A549 (cell line): Measurements from ENCODE around the gene GCHFR. TPM values are rescaled to one million over a fixed set of nuclear protein-coding genes. Genes with fewer than 3 reads are reported as not detected.

ENCODE experiments used
- ATAC-seq, 2 experiments: fragments of 200-7000 bp in 1 of 2; fragments of >200 bp in 1 of 2; cut with Nextera tagmentation in 1 of 2; cut with Tn5 transposase in 1 of 2; 3 replicates each; pipeline versions ENCODE4 v1.8.0 to v1.9.1; 2018 to 2020; ENCODE audit warnings: mild to moderate bottlenecking in 1 of 2, moderate library complexity in 1 of 2
- CTCF ChIA-PET: fragments of 300-600 bp; sonication (Branson Sonifier 250); formaldehyde crosslinking; extraction: SDS; loops from one replicate; lab custom pipeline; 2021; ENCODE audit warnings: antibody characterized with exemption, inconsistent platforms; lab: Yijun Ruan, JAX
- POLR2A ChIA-PET: fragments of 350-600 bp; formaldehyde crosslinking; extraction: SDS; loops from one replicate; lab custom pipeline; 2021; ENCODE audit warnings: antibody characterized with exemption, inconsistent platforms; lab: Yijun Ruan, JAX
- DNase-seq, 2 experiments: peaks; one replicate each; pipeline versions ENCODE4 v3.0.0 to v3.0.0-alpha.2; 2011 to 2016; ENCODE audit warnings: low read depth in 1 of 2, low spot score in 1 of 2
- FAIRE-seq: peaks from 2 replicates; lab custom pipeline; 2011; peaks lifted over from hg19 to GRCh38; lab: Jason Lieb, UNC
- H3K27ac ChIP-seq, 2 experiments: fragments of >200 bp; sonication (Bioruptor Twin); formaldehyde crosslinking; 3 replicates each; pipeline ENCODE4 v1.5.1; 2016 to 2017
- H3K4me1 ChIP-seq: fragments of >200 bp; sonication (Bioruptor Twin); formaldehyde crosslinking; 3 replicates; pipeline ENCODE4 v1.6.1; 2016
- H3K4me2 ChIP-seq: fragments of >200 bp; sonication (Bioruptor Twin); formaldehyde crosslinking; 3 replicates; pipeline ENCODE4 v1.6.1; 2016
- H3K4me3 ChIP-seq: fragments of >200 bp; sonication (Bioruptor Twin); formaldehyde crosslinking; 3 replicates; pipeline ENCODE4 v1.5.1; 2016
- H3K9me3 ChIP-seq: fragments of >200 bp; sonication (Bioruptor Twin); formaldehyde crosslinking; 3 replicates; pipeline ENCODE4 v1.6.1; 2016
- ATOH8 ChIP-seq: fragments of 250-450 bp; sonication (Bioruptor Pico); IDR thresholded peaks from 2 replicates; pipeline ENCODE4 v1.5.0; 2020; ENCODE audit warnings: low read depth, mild to moderate bottlenecking, moderate library complexity
- E2F6 ChIP-seq: IDR thresholded peaks from 2 replicates; pipeline ENCODE4 v1.6.1; 2012; ENCODE audit warnings: low read depth, borderline replicate concordance
- EHF ChIP-seq: fragments of 250-450 bp; sonication (Bioruptor Pico); IDR thresholded peaks from 2 replicates; pipeline ENCODE4 v1.5.0; 2020; ENCODE audit warnings: mild to moderate bottlenecking
- ELK1 ChIP-seq: fragments of 150-350 bp; IDR thresholded peaks from 2 replicates; pipeline ENCODE4 v1.6.1; 2014; ENCODE audit warnings: low read depth, mild to moderate bottlenecking, low read length
- EP300 ChIP-seq, 2 experiments: fragments of >200 bp; sonication (Bioruptor Twin); formaldehyde crosslinking; IDR thresholded peaks; 2 replicates in 1 of 2; 3 replicates in 1 of 2; pipeline ENCODE4 v1.6.1; 2016 to 2017
- ESRRA ChIP-seq: fragments of 150-350 bp; IDR thresholded peaks from 2 replicates; pipeline ENCODE4 v1.6.1; 2014; ENCODE audit warnings: mild to moderate bottlenecking, low read length, borderline replicate concordance
- FOSL2 ChIP-seq, 2 experiments: fragments of 450-650 bp in 1 of 2; fragments of >200 bp in 1 of 2; sonication (Bioruptor Twin) in 1 of 2; formaldehyde crosslinking; IDR thresholded peaks; 2 replicates each; pipeline versions ENCODE4 v1.5.0 to v1.6.1; 2016 to 2020; ENCODE audit warnings: mild to moderate bottlenecking in 1 of 2, moderate library complexity in 1 of 2
- FOXS1 ChIP-seq: fragments of 250-450 bp; sonication (Bioruptor Pico); IDR thresholded peaks from 2 replicates; pipeline ENCODE4 v1.5.0; 2020; ENCODE audit warnings: mild to moderate bottlenecking, moderate library complexity
- GATA3 ChIP-seq: IDR thresholded peaks from 2 replicates; pipeline ENCODE4 v1.6.1; 2012; ENCODE audit warnings: borderline replicate concordance
- HDAC2 ChIP-seq: fragments of 200-600 bp; sonication (generic); IDR thresholded peaks from 2 replicates; pipeline ENCODE4 v1.6.1; 2016
- HEYL ChIP-seq: fragments of 250-450 bp; sonication (Bioruptor Pico); IDR thresholded peaks from 2 replicates; pipeline ENCODE4 v1.8.0; 2021; ENCODE audit warnings: mild to moderate bottlenecking, moderate library complexity
- HOXB13 ChIP-seq: fragments of 250-450 bp; sonication (Bioruptor Pico); IDR thresholded peaks from 2 replicates; pipeline ENCODE4 v1.5.0; 2020; ENCODE audit warnings: low read depth, mild to moderate bottlenecking, moderate library complexity
- HOXB5 ChIP-seq: fragments of 250-450 bp; sonication (Bioruptor Pico); IDR thresholded peaks from 2 replicates; pipeline ENCODE4 v1.5.0; 2020; ENCODE audit warnings: mild to moderate bottlenecking, moderate library complexity
- JUNB ChIP-seq: fragments of >200 bp; sonication (Bioruptor Twin); formaldehyde crosslinking; IDR thresholded peaks from 2 replicates; pipeline ENCODE4 v1.6.1; 2016
- KDM5A ChIP-seq: fragments of 200-600 bp; sonication (generic); IDR thresholded peaks from 2 replicates; pipeline ENCODE4 v1.6.1; 2016; ENCODE audit warnings: antibody characterized with exemption, mild to moderate bottlenecking
- MAX ChIP-seq: IDR thresholded peaks from 2 replicates; pipeline ENCODE4 v1.6.1; 2012
- MYC ChIP-seq: IDR thresholded peaks from 2 replicates; pipeline ENCODE4 v1.6.1; 2012; ENCODE audit warnings: mild to moderate bottlenecking, inconsistent platforms, low read length, improper control_type of control experiment, borderline replicate concordance
- NFE2L2 ChIP-seq: fragments of 150-350 bp; conservative IDR thresholded peaks from 2 replicates; pipeline ENCODE4 v1.6.1; 2014; ENCODE audit warnings: low read length
- REST ChIP-seq: fragments of 200-600 bp; sonication (generic); IDR thresholded peaks from 2 replicates; pipeline ENCODE4 v1.6.1; 2016; ENCODE audit warnings: antibody characterized with exemption, mild to moderate bottlenecking, moderate library complexity
- RFX5 ChIP-seq: fragments of 450-650 bp; IDR thresholded peaks from 2 replicates; pipeline ENCODE4 v1.7.1; 2014; ENCODE audit warnings: antibody characterized with exemption, mild to moderate bottlenecking, moderate library complexity
- TFCP2L1 ChIP-seq: fragments of 250-450 bp; sonication (Bioruptor Pico); IDR thresholded peaks from 2 replicates; pipeline ENCODE4 v1.5.0; 2021; ENCODE audit warnings: mild to moderate bottlenecking
- ZFP36 ChIP-seq: fragments of 450-650 bp; IDR thresholded peaks from 2 replicates; pipeline ENCODE4 v1.6.1; 2014; ENCODE audit warnings: borderline replicate concordance; ENCODE audit not compliant: partially characterized antibody
- WGBS: methylation state at CpG from one replicate; pipeline ENCODE4 v1.1.6; 2017; ENCODE audit errors: missing lambda C conversion rate; 5-methylcytosine and 5-hydroxymethylcytosine counted together
- polyA plus RNA-seq, 4 experiments: library from polyadenylated mRNA; depleted of rRNA in 3 of 4; stranded (reverse); fragments of >200 nt; fragmentation: RNase III in 1 of 4; extraction: RNeasy Plus Mini Kit Qiagen cat#74134 plus additional on column Dnase treatment in 1 of 4; gene quantifications; 2 replicates in 3 of 4; 3 replicates in 1 of 4; pipeline ENCODE4 v1.2.3, GENCODE V29; 2011 to 2017
- TF ChIP-seq, protein P1 (sequence below): fragments of >200 bp; sonication (Bioruptor Twin); formaldehyde crosslinking; IDR thresholded peaks from 3 replicates; pipeline ENCODE4 v1.5.1; 2016

Gene GCHFR
- polyA plus RNA-seq, 2 of the 4 experiments (the other 2 are of a cell fraction), result 6.9 to 7.7 TPM

DNA sequence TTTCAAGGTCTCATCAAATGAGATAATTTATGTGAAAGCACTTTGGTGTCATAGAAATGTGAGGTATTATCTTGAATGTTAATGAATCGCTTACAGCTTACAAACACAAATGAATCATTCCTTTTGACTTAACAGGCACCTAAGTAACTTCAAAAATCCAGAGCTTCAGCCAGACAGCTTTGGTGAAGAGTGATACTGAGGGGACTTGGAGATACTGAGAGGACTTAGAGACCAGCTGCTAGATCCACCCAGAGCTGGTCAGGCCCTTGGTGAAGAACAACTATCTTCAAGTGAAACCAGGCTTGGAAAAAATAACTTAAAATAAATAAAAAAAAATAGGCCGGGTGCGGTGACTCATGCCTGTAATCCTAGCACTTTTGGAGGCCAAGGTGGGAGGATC is 26.9 kb downstream of the GCHFR start:
- Histone ChIP-seq H3K4me2 (peak overlapping the region; percentile 46; the same call in 1 of the 3 replicates), H3K9me3 (no peaks in the 10 kb centered on the region), H3K4me3 (no peak overlapping the region), H3K4me1 (peaks cover 60% of the 10 kb centered on the region), H3K27ac (peak overlapping the region; percentile 43 to 85; a peak in 4 of 6 replicates)
- no peak for DNase-seq
- no peak for ATAC-seq
- 28% methylated on average over 3 of the region's 3 CpGs for WGBS
- POLR2A ChIA-PET, result no interaction called here
- CTCF ChIA-PET, result interaction anchor here (0.8 to 1.0 kb wide), 2 partner anchors 16 to 67 kb away, joined by 3 to 4 read pairs; partner anchors contain the start of genes DNAJC17 and ZFYVE19
- FAIRE-seq, result no peak
- TF ChIP-seq ELK1, result no peak
- TF ChIP-seq HEYL (CRISPR knock-in tag), result no peak
- no peak for TF ChIP-seq E2F6
- TF ChIP-seq, protein P1, sequence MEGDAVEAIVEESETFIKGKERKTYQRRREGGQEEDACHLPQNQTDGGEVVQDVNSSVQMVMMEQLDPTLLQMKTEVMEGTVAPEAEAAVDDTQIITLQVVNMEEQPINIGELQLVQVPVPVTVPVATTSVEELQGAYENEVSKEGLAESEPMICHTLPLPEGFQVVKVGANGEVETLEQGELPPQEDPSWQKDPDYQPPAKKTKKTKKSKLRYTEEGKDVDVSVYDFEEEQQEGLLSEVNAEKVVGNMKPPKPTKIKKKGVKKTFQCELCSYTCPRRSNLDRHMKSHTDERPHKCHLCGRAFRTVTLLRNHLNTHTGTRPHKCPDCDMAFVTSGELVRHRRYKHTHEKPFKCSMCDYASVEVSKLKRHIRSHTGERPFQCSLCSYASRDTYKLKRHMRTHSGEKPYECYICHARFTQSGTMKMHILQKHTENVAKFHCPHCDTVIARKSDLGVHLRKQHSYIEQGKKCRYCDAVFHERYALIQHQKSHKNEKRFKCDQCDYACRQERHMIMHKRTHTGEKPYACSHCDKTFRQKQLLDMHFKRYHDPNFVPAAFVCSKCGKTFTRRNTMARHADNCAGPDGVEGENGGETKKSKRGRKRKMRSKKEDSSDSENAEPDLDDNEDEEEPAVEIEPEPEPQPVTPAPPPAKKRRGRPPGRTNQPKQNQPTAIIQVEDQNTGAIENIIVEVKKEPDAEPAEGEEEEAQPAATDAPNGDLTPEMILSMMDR, result no peak
- no peak for TF ChIP-seq TFCP2L1
- TF ChIP-seq MAX, result no peak
- no peak for TF ChIP-seq ZFP36

DNA sequence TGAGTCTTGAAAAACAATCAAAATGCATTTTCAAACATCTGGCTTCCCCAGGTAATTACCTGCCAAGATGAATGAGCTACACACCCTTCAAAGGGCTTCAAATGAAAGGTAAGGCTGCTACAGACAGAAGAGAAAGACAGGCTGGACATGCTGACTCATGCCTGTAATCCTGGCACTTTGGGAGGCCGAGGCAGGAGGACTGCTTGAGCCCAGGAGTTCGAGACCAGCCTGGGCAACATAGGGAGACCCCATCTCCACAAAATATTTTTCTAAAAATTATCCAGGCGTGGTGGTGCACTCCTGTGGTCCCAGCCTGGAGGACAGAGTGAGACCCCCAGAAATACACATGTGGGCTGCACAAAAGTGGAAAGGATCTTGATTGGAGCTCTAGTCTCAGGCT is 28.5 kb downstream of the GCHFR start:
- Histone ChIP-seq H3K4me2 (no peak overlapping the region), H3K4me3 (no peak overlapping the region), H3K4me1 (peaks cover 57% of the 10 kb centered on the region), H3K9me3 (no peaks in the 10 kb centered on the region), H3K27ac (peak overlapping the region; percentile 70 to 85)
- ChIA-PET CTCF (interaction anchor here (1.0 to 1.4 kb wide), 3 partner anchors 10 to 65 kb away, joined by 3 to 4 read pairs (median 3); no protein-coding TSS in a partner anchor), POLR2A (no interaction called here)
- TF ChIP-seq MYC, result no peak
- no peak for DNase-seq
- 97% methylated on average over 3 of the region's 3 CpGs for WGBS
- FAIRE-seq, result no peak
- ATAC-seq, result no peak

GRCh38 chr15:40793216-40793989 is 29.5 kb downstream of the GCHFR start:
- FAIRE-seq (no peak), DNase-seq (peak; percentile 26 to 91), ATAC-seq (peak; percentile 88 to 91)
- Histone ChIP-seq H3K4me2 (peak overlapping the region; percentile 73), H3K4me3 (no peak overlapping the region), H3K9me3 (no peaks in the 10 kb centered on the region), H3K27ac (peak overlapping the region; percentile 70 to 85), H3K4me1 (peaks cover 53% of the 10 kb centered on the region)
- POLR2A ChIA-PET, result no interaction called here
- CTCF ChIA-PET, result interaction anchor here (1.3 to 1.7 kb wide), 3 partner anchors 11 to 64 kb away, joined by 3 to 4 read pairs (median 4); no protein-coding TSS in a partner anchor
- WGBS, result 10% methylated on average over 9 of the region's 9 CpGs
- TF ChIP-seq HOXB13 (CRISPR knock-in tag) (no peak), HDAC2 (no peak), ESRRA (0 out of 2 replicates have a peak, but pooled peaks have one; percentile 14), GATA3 (peak; percentile 67; the same call in 1 of the 2 replicates), FOSL2 (IDR thresholded peaks at IDR 0.05) (peak; percentile 49), FOSL2 (CRISPR knock-in tag; IDR thresholded peaks at IDR 0.05) (peak; percentile 76), JUNB (peak; percentile 45), EHF (CRISPR knock-in tag) (no peak), FOXS1 (CRISPR knock-in tag) (no peak), KDM5A (no peak), REST (no peak), ATOH8 (CRISPR knock-in tag) (no peak), HOXB5 (CRISPR knock-in tag) (no peak), MYC (no peak), NFE2L2 (peak; percentile 83), RFX5 (no peak), EP300 (IDR thresholded peaks at IDR 0.05) (peak in 1 of 2 experiments; percentile 31; a peak in 1 of 5 replicates)
